Measurements from ENCODE around the gene SUOX.

The SUOX gene

DNA sequence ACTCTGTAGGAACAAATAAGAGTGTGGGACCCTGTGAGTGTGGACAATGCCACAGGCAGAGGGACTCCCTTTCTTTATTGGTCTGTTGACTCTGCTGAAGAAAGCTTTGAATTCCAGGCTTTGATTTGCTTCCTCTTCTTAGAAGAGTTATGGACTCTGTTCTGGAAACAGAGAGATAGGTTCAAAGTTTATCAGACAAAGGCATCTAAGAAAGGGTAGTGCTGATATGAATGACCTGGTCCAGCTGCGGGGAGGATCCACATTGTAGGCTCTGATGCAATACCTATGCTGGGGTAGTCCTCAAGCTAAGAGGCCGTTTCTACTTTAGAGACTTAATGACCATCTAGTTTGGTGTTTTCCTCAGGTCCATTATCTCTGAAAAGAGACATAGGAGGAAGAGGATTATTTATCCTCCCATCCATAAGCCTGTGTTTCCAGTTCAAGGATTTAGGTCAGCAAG is 13.1 kb downstream of the SUOX start:
- TF ChIP-seq, protein P1, sequence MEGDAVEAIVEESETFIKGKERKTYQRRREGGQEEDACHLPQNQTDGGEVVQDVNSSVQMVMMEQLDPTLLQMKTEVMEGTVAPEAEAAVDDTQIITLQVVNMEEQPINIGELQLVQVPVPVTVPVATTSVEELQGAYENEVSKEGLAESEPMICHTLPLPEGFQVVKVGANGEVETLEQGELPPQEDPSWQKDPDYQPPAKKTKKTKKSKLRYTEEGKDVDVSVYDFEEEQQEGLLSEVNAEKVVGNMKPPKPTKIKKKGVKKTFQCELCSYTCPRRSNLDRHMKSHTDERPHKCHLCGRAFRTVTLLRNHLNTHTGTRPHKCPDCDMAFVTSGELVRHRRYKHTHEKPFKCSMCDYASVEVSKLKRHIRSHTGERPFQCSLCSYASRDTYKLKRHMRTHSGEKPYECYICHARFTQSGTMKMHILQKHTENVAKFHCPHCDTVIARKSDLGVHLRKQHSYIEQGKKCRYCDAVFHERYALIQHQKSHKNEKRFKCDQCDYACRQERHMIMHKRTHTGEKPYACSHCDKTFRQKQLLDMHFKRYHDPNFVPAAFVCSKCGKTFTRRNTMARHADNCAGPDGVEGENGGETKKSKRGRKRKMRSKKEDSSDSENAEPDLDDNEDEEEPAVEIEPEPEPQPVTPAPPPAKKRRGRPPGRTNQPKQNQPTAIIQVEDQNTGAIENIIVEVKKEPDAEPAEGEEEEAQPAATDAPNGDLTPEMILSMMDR (IDR thresholded peaks at IDR 0.05; ENCODE audit: borderline replicate concordance, insufficient read depth, low read depth, low read length): no peak
- H3K4me3 ChIP-seq (ENCODE audit: low read depth, low read length): no peak overlapping the region

DNA sequence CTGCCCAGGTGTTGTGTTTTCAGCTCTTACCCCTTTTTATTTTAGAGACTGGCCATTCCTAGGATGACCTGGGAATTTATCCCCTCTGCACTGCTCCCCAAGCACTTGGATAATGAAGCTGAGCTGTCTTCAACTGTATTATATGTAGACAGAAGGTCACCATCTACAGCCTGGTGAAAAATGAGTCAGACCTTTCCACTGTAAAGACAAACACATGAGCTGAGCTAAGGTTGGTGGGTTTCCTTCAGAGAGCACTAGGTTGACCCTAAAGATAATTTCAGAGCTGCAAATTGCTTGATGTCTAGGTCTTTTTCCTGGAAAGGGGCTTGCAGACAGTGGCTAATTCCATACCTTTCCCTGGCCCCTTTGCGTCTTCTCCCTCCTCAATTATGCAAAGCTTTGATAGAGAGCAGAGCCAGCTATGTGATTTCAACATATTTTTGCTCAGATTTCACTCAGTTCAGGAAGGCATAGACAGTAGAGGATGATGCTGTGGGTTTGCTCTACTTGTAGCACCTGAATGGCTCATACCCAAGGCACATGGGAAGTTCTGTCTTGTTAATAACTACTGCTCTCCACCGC is 14.5 kb downstream of the SUOX start:
- no peak overlapping the region for H3K4me3 ChIP-seq (ENCODE audit: low read depth, low read length)
- TF ChIP-seq, protein P1 (IDR thresholded peaks at IDR 0.05; ENCODE audit: borderline replicate concordance, insufficient read depth, low read depth, low read length): no peak

DNA sequence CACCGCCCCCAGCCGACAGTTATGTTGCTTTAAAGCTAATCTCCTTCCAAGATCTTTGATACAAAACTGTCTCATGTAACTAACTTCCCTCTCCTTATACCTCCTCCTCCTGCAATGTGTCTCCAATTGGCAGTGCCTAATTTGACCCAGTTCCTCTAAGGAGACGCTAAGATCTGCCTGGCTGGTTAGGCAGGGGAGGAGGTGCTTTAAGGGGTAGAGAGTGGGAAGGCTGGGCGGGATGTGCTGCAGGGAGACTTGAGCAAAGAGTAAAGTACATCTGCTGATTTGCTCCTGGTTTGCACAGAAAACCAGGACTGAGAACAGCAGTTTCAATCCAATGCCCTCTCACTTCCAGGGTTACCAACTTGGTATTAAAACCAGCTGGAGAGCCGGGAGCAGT is 16.4 kb downstream of the SUOX start:
- H3K4me3 ChIP-seq (ENCODE audit: low read depth, low read length): no peak overlapping the region
- TF ChIP-seq, protein P1 (IDR thresholded peaks at IDR 0.05; ENCODE audit: borderline replicate concordance, insufficient read depth, low read depth, low read length): no peak

DNA sequence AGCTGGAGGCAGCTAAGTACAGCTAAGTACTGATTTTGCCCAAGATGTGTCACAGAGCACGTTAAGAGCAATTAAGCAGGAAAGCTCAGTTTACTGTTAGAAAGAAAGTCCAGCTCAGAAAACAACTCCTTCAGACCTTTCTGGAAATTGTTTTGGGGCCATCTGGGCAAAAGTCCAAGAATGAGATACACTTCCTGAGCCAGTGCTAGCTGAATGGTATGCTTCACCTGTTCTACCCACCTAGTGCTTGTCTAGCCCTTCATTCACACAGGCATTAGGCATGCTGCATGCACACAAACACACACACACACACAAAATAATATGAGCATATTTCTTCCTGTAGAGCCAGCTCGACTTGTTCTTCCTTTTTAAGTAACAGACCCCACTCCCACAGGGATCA is 17.1 kb downstream of the SUOX start:
- no peak overlapping the region for H3K4me3 ChIP-seq (ENCODE audit: low read depth, low read length)
- TF ChIP-seq, protein P1 (IDR thresholded peaks at IDR 0.05; ENCODE audit: borderline replicate concordance, insufficient read depth, low read depth, low read length): no peak

DNA sequence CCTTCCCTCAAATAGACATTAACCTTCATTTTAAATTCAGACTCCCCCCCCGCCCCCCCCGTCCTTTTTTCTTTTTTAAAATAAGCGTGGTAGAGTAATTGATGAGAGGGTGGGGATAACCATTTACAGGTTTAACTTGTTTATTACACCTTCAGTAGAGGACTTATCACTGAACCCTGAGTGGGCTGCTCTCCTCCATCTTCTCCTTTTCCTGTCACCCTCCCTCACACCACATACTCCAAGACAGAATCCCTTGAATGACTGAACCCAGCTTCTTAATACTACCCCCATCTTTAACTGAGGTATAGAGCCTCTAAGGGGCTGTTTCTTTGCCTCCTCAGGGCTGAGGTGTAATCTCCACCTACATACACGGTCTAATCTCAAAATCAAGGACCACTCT is 20.1 kb downstream of the SUOX start:
- no peak overlapping the region for H3K4me3 ChIP-seq (ENCODE audit: low read depth, low read length)
- TF ChIP-seq, protein P1 (IDR thresholded peaks at IDR 0.05; ENCODE audit: borderline replicate concordance, insufficient read depth, low read depth, low read length): no peak

DNA sequence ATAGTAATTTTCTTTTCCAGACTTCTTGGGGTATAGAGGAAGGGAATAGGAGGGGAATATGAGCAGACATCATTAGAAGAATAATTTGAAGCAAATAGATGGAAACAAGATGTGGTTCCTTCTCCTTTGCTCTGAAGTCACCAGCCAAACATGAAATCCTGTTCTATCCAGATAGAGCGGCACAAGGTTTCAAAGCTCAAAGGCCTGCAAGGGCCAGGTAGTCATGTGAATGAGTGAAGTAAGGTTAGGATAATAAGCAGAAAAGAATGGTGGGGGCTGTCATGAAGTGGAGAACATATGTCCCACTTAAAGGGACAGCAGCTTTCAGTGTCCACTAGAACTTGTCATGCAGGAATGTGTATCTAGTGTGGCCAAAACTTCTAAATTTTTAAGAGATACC is 21.3 kb downstream of the SUOX start:
- TF ChIP-seq, protein P1 (IDR thresholded peaks at IDR 0.05; ENCODE audit: borderline replicate concordance, insufficient read depth, low read depth, low read length): no peak
- no peak overlapping the region for H3K4me3 ChIP-seq (ENCODE audit: low read depth, low read length)

DNA sequence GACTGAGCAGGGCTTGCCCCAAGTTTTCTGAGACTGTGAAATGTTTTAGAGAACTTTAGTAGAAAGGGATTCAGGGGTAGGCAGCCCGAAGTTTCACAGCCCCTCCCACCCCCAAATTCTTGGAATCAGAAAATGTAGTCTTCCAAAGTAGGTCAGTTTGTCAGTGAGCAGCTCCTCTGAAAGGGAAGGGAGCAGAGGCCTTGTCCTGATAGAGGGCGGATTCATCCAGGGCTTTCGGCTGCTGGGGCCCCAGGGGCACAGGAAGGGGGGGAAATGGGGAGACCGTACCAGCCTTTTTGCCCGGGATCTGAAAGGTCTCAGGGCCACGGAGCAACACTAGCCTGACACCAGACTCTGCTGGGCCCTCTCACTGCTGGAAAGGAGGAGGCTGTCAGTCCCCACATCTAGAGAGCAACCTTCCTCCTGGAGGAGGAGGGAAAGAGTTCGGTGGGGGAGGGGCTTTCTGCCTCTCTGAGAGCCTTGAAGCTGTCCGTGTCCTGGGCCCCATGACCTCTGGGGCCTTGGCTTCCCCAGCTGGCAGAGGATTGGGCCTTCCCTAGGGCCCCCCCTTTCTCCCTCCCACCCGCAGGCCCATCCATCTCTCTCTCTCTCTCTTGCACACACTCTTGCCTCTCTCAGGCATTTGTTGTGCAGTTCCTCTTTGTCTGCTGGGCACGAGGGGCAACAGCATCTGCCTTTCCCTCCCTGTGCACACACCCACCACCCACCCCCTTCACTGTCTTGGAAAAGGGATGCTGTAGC is 23.5 kb downstream of the SUOX start, which contains the start of gene IKZF4:
IKZF4 (plus strand) TSS at position 621 of the 762 bp plus-strand sequence. CDS start 451 bp downstream, outside the sequence.
- TF ChIP-seq, protein P1 (IDR thresholded peaks at IDR 0.05; ENCODE audit: borderline replicate concordance, insufficient read depth, low read depth, low read length): no peak
- no peak within 1 kb of the TSS for H3K4me3 ChIP-seq (ENCODE audit: low read depth, low read length)

All from GM12875 (cell line).